Cerebellar nuclear complex (tissue), 1 donor: ENCODE data around the gene TCF7L2.
"Not testable (repeated sequence)": the region's sequence is repeated elsewhere in the genome, so short reads cannot be mapped to it uniquely, and the experiment has no call there.

Experiments used
- DNase-seq, 2 experiments: peaks; one replicate each; lab custom pipeline; 2025; lab: John Stamatoyannopoulos, UW

TCF7L2 gene

GRCh38 chr10:113096128-113096996, 146.3 kb downstream of the TCF7L2 start:
- DNase-seq = no peak

- no peak for DNase-seq
Measured at GRCh38 chr10:113097036-113097435, 147.0 kb downstream of the TCF7L2 start.

DNA sequence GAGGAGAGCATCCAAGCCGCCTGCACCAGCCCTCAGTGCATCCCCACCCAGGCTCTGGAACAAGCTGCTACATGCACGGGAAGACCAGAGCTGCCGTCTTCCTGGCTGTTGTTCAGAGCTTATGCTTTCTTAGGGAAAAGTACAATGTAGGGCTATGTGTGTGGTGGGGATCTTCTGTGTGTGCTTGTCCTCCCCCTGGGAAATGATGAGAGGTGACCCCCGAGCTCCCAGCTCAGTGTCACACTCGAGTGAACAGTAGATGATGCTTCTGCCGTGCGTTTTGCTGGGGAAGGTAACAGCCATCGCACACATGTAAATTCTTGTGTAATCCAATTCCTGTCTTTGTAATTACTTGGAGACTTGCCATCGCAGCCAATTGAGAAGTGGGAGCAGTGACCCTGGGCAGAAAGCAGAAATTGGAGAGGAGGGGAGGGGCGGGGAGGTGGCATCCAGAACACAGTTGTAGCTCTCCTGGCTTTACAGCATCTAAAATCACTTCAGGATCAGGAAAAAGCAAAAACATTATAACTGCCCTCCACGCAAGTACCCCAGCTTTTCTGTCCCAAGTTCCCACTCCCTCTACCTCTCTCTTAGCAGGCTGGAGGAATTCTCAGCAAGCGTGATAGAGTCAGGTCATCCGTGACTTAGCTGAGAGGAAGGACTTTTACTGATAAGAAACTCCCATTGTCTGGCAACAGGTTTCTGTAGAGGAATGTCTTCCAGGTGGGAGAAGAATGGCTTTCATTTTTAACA, 149.6 kb downstream of the TCF7L2 start:
- no peak for DNase-seq

DNA sequence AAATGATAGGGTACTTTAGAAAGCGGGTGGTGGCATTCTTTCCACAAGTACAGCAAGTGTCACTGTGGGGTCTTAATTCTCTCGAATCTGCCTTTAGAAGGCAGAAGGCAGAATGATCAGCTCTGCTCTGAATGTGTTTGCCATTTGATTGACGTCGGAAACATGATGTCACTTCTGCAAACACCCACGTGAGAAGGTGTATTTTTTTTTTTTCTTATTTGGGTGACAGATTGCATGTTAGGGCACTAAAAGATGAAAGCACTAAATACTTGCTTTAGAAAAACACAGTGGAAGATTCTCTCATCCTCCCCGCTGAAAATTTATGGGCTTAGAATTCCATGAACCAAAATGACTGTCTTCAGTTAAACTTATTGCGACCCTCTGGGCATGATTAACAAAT, 150.2 kb downstream of the TCF7L2 start:
- no peak for DNase-seq

GRCh38 chr10:113103131-113103840, 153.2 kb downstream of the TCF7L2 start:
- DNase-seq = no peak

- DNase-seq = no peak
Measured at GRCh38 chr10:113104047-113104446, 154.0 kb downstream of the TCF7L2 start.

DNA sequence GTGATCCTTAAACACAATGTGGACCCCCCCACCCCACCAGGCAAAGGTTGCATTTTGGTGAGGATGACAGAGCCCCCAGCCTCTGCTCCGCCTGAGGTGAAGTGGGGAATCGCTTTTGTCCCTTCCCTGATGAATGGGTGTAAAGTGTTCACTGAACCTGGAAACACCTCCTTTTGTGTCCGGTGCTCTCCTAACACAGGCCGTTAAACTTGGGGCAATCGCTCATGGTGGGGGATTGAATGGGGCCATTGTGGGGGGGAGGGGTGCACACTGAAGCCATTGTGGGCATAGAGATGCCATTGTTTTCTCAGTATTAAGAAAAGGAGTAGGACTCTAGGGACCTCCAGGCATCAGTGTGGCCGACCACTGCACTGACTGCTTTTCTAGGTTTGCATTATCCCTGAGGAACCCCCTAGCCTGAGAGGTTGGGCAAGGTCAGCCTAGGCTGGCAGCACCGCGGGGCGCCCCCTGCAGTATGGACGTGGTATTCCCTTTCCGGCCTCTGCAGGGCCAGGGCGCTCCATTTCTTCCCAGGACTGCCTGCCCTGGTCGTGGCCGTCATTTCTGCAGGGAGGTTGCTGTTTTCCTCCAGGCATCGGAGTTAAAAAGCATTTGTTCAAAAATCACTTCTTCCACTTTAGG, 158.3 kb downstream of the TCF7L2 start:
- no peak for DNase-seq

DNA sequence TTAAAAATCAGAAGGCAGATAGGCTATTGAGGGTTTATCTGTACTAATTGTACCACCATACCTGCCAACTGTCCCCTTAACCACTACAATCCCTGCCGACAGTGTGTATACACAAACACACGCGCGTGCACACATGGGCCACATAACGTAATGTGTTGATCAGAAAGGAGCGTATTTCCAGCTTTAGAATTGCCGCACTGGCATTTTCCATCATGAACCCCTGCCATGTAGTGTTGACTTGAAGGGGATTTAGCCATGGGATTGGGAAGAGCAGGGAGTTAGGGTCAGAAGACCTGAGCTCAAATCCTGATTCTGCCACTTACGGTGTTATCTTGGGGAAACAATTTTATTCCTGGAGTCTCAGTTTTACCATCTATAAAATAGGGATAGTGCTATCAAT, 158.9 kb downstream of the TCF7L2 start:
- DNase-seq = no peak

GRCh38 chr10:113109482-113109881, 159.4 kb downstream of the TCF7L2 start:
- DNase-seq = not testable (repeated sequence)

GRCh38 chr10:113111260-113111659, 161.2 kb downstream of the TCF7L2 start:
- DNase-seq = no peak

- DNase-seq = no peak
Measured at GRCh38 chr10:113111900-113112853, 162.1 kb downstream of the TCF7L2 start.

DNA sequence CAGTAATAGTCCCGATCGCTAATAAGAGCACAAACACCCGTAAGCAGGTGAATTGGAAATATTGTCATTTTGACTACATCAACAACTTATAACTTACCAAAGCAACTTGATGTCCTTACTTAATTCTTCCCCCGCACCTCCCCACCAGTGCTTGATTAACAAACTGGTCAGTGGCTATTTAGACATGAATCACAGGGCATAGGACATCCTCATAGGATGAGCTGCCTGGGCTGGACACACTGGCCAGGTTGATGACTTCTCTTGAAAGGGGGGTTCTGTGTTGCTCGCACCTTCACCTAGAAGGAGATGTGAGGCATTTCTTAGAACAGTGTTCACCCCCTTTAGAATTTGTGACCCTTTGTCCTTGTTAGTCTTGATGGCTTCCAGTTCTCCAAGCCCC, 163.2 kb downstream of the TCF7L2 start:
- DNase-seq = no peak

DNA sequence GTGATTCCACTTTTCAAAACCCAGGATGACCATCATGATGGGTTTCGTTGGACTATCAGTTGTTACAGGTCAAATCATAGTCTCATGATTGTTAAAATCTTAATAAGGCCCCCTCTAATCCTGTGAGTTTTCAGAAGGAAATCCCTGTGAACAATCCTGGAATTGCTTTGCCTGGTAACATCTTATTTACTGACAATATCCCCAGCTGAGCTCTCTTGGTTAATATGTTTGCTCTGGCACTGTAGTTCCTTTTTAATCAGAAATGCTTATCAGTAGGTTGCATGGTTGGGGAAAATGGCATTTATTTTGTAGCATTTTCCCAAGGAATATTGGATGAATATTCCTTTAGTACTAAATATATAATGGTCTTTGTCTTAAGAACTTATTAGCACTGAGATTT, 163.9 kb downstream of the TCF7L2 start:
- no peak for DNase-seq

- DNase-seq = no peak
Measured at GRCh38 chr10:113115556-113115955, 165.5 kb downstream of the TCF7L2 start.

DNA sequence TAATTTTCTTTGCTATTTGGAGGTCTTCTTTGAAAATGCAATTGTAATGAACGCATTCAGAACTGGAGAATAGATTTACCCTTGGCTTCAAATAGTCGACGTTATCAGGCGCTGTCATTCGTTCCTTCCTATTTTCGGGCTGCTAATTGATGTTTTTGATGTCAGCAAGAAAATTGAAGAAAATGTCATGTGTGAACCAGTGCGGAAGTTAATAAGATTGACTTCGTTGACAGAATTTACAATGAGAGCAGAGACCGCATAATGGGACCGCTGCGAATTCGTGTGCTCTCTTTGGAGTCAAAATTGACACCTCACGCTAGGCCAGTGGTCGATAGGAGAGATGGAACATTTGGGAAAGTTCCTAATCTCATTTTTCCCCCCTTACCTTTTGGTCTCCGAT, 168.8 kb downstream of the TCF7L2 start:
- no peak for DNase-seq

GRCh38 chr10:113119801-113120200, 169.8 kb downstream of the TCF7L2 start:
- no peak for DNase-seq

DNA sequence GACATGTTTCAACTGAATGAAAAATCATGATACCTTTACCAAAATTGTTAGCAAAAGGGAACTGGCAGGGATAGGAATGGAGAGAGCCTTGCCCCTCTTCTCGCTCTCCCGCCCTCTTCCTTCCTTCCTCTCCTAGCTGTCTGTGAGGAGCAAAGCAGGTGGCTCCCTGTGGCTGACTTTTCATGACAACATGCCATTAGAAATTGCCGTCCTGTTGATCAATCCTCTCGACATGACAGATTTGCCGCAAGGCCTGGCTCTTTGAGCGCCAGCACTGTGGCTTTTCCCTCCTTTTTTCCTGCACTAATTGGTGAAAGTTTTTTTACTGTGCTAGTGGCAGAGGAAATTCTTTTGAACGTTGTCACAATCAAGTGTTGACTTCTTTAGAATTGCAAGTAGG, 171.1 kb downstream of the TCF7L2 start:
- DNase-seq = no peak

DNA sequence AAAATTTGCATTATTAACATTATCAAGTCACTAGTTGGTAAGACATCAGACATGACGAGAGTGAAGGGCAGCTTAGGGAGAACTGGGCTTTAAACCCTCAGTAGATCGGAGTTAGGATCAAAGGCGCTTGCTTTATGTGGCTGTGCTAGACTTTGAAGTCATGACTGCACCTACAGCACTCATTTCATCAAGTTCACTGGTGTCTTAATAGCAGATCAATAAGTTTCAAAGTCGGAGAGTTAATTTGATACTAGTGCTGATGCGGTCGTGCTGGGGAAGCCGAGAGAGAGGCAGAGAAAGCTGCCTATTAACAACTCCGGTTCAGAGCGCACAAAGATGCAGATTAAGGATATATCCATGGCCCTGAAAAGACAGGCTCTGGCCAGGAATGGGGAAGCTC, 172.9 kb downstream of the TCF7L2 start:
- no peak for DNase-seq

- no peak for DNase-seq
Measured at GRCh38 chr10:113124724-113125123, 174.7 kb downstream of the TCF7L2 start.

DNA sequence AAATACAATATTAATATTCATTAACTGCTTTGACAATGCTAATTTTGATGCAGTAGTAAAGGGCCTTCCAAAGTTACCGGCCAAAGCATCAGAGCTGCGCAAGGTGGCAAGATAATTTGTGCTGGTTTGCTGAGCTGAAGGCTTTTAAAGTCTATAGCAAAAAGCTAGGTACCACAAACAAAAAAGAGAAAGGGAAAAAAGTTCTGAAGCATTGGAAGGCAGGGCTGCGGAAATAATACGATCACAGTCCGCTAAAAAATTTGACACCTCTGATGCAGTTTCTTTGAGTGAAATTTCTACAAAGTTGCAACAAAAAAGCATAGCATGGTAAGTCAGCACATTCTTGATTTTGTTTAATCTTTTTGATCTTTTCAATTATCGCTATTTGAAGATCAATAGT, 175.6 kb downstream of the TCF7L2 start:
- DNase-seq = no peak
